NOMO-1 (cell line): ENCODE measurements around the gene TGM6.
"Not testable (repeated sequence)": the region's sequence is repeated elsewhere in the genome, so short reads cannot be mapped to it uniquely, and the experiment has no call there.

ENCODE experiments used
- DNase-seq, 2 experiments: peaks; one replicate each; lab custom pipeline; 2025; ENCODE audit not compliant: unreplicated experiment in 2 of 2; lab: John Stamatoyannopoulos, UW

TGM6 gene

DNA sequence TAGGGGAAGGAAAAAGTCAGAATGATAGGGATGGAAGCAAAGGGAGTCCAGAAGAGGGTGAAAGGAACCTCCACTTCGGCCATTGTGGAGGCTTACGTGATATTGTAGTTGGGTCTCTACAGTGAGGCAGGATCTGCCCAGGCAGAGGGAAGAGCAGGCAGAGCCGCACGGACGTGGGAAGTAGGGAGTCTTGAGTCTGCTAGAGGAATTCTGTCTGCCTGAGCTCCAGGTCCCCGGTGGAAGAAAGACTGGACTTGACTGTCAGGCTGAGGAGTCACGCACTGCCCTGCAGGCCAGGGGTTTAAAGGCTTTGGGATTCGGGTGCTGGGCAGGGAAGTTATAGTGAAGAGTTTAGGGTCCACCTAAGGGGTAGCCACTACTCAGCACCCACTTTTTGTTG, 16.4 kb downstream of the TGM6 start:
- DNase-seq = no peak

DNA sequence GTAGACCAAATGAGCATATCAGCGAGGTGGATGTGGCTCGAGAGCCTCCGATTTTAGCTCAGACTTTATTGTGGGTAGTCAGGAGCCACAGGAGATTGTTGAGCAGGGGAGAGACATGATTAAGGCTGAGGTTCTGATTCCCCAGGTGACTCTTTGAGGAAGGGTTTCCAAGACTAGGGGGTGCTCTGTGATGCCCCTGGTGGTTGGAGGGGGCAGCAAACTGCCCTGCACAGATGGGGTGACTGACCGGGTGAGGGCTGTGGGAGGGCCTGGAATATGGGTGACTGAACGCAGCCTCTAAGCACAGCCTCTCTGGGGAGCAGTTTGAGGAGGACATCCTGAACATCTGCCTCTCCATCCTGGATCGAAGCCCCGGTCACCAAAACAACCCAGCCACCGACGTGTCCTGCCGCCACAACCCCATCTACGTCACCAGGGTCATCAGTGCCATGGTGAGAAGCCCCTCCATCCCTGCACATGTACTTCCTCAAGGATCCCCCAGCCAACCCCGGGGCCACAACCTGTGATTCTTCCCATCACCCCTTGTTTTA, 17.0 kb downstream of the TGM6 start:
- DNase-seq = no peak

DNA sequence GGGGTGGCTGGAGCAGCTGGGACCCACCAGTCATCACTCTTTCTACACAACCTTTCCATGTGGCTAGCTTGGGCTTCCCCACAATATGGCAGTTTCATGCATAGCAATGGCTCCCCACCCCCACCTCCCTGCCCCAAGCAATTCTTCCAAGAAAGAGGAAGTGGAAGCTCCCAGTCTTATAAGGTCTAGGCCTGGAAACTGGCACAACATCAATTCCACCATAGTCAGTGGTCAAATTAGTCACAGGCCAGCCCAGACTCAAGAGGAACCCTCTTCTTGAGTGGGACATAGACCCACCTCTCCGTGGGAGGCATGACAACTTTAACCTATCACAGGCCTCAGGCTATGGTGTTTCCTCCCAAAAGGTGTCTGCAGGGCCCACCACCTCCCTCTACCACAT, 17.7 kb downstream of the TGM6 start:
- DNase-seq = peak; percentile 40 to 47

DNA sequence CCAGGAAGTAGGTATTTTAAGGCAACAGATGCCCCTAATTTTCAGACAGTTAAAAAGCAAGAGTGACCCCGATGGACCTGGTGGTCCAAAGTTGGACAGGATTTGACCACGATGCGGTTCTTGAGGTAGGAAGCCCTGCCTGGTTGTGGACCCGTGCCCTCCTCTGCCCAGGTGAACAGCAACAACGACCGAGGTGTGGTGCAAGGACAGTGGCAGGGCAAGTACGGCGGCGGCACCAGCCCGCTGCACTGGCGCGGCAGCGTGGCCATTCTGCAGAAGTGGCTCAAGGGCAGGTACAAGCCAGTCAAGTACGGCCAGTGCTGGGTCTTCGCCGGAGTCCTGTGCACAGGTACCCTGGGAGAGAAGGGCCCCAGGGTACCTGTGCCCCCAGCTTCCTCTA, 18.7 kb downstream of the TGM6 start:
- no peak for DNase-seq

DNA sequence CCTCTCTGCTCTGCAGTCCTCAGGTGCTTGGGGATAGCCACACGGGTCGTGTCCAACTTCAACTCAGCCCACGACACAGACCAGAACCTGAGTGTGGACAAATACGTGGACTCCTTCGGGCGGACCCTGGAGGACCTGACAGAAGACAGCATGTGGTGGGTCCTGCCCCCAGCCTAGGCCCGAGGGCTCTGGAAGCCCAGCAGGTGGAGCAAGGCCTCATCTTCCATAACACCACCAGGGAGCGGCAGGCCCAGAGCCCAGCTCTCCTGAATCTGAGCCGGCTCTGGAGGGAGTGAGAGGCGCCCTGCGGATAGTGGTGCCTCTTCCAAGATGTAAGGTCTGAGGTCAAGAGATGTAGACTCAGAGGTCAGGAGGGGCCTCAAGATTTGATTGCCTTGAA, 19.6 kb downstream of the TGM6 start:
- DNase-seq = no peak

DNA sequence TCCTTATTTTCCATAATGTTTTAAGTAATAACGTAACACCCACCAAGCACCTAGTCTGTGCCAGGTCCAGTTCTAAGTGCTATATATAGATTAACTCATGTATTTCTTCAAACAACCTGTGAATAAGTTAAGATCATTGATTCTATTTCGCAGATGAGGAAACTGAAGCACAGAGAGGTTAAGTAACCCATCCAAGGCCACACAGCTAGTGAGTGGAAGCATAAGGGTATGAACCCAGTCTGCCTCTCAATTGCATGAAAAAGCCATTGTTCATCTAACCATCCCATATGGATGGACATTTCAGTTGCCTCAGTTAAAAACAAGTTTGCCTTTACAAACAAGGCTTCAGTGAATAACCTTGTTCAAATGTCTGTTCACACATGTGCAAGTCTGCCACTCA, 20.8 kb downstream of the TGM6 start:
- DNase-seq = no peak

DNA sequence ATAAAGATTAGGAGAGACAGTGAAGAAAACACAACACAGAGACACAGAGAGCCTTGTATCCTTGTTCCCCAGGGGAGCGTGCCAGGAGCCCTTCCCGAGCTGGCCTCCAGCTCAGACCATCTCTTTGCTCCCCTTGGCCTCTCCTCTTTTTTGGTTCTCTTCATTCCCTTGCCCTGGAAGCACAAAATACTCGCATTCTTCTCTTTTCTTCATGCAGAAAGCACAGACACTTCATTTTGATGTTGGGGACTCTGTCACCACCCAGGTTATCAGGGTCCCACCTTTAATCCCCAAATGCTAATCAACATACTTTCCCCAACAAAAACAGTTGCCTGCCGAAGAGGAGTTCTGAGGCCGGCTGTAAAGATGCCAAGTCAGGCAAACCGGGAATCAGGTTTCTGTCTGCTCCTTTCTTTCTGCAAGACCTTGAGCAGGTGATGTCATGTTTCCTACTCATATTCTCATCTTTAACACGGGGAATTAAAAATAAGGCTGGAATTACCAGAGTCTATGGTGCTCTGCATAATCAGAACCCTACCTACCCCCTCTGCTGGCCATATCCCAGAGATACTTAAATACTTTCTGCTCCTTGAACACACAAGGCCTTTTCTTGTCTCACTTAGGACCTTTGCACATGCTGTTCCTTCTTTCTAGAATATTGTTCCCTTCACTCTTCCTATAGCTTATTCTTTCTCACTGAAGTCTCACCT, 21.7 kb downstream of the TGM6 start:
- DNase-seq = peak in 1 of 2 experiments; percentile 2

DNA sequence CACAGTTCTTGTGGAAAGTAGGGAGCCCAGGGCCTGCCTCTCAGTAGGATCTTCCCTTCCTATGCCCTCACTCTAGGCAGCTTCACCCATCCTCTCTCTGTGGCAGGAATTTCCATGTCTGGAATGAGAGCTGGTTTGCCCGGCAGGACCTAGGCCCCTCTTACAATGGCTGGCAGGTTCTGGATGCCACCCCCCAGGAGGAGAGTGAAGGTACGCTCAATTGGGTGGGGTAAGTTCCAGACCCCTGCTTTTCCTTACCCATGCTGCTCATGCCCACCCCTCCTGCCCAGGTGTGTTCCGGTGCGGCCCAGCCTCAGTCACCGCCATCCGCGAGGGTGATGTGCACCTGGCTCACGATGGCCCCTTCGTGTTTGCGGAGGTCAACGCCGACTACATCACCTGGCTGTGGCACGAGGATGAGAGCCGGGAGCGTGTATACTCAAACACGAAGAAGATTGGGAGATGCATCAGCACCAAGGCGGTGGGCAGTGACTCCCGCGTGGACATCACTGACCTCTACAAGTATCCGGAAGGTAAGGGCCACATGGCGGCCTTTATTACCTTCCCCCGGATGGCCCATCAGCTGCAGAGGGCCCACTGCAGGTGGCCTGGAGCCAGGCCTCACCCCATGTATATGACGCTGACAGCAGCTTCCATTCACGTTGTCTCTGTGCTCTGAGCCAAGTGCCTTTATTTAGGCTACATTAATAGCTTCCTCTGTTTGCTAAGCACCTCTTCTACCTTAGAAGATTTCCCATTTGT, 22.8 kb downstream of the TGM6 start:
- DNase-seq = no peak

DNA sequence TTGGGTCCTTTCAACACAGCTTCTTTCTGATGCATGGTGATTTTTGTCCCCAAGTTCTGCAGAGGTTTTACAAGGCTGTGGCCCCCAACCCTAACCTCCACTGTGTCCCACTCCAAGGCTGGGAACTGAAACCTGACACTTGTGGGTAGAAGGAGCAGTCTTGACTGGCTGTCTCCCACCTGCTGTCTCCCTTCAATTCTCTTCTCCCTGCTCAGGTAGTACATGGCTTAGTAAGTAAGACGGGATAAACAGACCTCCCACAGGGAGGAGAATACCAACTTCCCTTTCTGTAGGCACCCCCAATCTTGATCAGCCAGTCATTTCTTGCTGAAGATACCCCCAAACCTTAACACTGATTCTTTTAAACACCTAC, 25.0 kb downstream of the TGM6 start:
- no peak for DNase-seq

DNA sequence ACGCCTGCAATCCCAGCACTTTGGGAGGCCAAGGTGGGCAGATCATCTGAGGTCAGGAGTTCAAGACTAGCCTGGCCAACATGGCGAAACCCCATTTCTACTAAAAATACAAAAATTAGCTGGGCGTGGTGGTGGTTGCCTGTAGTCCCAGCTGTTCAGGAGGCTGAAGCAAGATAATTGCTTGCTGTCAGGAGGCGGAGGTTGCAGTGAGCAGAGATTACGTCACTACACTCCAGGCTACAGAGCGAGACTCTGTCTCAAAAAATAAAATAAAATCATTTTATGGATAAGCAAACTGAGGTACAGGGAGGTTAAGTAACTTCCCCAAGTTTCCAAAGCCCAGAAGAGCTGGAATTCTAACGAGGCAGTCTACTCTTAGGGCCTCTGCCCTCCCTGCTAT, 26.7 kb downstream of the TGM6 start:
- DNase-seq = not testable (repeated sequence)

DNA sequence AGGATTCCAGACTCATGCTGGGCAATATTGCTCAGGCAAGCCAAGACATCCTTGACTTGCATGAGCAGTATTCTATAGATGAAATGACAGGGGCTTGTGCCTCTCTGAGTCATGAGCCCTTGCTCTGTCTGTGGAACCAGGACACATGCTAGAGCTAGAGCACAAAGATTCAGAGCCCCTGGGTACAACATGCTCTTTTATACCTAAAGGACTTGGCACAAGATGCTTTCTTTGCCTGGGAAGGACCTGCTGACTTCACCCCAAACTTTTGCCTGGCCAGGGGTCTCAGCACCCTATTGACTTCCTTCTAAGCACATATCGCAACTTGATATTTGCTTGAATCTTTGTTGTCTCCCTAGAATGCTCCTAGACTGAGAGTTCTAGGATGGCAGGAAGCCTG, 27.4 kb downstream of the TGM6 start:
- no peak for DNase-seq

DNA sequence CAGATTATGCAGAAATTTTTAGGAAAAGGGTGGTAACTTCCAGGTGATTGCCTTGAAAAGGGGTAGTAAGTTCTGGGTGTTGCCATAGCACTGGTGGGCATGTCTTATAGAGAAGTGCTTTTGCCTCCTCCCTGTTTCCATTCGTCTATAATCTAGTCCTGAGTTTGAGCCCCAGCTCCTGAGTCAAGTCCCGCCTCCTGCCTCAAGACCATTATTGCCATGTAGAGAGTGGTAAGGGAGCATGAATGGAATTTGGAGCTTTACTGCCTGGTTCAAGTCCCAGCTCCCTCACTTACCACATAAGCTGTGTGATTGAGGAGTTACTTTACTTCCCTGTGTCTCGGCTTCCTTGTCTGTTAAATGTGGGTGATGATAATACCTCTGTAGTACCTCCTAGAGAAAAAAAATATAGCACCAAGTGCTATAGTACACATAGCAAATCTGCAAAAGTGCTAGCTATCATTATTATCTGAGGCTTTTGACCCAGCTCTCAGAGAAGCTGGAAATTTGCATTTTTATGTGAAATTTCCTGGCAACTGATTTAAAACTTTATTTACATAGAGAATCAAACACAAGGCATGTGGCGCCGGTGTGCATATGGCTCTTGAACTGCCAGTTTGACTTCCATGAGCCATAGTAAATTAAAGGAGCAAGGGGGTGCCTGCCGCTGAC, 36.0 kb downstream of the TGM6 start:
- DNase-seq = no peak

DNA sequence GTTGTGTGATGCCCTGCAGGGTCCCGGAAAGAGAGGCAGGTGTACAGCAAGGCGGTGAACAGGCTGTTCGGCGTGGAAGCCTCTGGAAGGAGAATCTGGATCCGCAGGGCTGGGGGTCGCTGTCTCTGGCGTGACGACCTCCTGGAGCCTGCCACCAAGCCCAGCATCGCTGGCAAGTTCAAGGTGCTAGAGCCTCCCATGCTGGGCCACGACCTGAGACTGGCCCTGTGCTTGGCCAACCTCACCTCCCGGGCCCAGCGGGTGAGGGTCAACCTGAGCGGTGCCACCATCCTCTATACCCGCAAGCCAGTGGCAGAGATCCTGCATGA, 36.5 kb downstream of the TGM6 start:
- no peak for DNase-seq

DNA sequence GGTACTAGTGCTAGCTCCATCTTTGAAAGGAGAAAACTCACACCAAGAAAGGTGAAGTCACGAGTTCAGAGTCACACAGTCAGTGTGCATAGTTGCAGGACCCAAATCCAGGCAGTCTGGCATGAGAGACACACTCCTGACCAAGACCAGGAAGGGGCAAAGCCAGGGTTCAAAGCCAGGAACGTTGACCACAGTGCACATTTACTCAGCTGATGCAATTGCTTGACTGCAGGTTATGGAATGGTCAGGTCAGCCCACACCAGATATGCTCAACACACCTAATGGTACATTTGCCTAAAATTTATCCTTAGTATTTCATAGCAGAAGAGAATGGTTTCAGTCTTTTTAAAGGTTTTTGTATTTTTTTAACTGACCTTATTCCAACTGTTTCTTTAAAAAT, 37.7 kb downstream of the TGM6 start:
- no peak for DNase-seq

DNA sequence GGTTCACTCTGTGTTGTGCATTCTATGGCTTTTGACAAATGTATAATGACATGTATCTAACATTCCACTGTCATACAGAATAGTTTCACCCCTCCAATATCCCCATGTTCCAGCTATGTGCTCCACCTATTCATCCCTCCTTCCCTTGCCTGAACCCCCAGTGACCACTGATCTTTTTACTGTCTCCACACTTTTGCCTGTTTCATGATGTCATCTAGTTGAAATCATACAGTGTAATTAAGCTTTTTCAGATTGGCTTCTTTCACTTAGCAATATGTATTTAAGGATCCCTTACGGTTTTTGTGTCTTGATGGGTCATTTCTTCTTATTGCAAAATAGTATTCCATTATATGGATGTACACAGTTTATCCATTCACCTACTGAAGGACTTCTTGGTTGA, 39.8 kb downstream of the TGM6 start:
- DNase-seq = no peak

DNA sequence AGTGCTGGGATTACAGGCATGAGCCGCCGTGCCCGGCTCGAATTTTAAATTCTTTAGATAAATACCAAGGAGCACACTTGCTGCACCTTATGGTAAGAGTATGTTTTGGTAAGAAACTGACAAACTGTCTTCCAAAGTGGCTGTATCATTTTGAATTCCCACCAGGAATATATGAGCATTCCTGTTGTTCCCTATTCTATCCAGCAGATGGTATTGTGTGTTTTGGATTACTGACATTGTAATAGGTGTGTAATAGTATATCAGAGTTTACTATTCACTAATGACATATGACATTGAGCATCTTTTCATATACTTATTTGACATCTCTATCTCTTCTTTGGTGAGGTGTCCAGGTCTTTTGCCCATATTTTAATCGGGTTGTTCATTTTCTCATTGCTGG, 40.5 kb downstream of the TGM6 start:
- DNase-seq = no peak

DNA sequence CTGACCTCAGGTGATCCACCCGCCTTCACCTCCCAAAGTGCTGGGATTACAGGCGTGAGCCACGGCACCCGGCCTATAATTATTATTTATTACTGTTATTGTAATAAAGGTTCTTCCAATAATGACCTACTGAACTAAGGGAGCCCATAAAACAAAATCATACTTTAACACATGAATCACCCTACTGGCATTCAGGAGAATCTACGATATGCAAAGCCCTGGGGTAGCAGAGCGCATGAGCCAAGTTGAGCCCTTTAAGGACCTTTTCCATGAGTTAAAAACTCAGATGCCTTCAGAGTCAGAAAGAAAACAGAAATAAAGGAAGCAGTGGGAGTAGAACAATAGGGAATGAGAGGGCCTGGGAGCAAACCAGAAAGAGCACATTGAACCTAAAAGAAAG, 48.4 kb downstream of the TGM6 start:
- DNase-seq = no peak

DNA sequence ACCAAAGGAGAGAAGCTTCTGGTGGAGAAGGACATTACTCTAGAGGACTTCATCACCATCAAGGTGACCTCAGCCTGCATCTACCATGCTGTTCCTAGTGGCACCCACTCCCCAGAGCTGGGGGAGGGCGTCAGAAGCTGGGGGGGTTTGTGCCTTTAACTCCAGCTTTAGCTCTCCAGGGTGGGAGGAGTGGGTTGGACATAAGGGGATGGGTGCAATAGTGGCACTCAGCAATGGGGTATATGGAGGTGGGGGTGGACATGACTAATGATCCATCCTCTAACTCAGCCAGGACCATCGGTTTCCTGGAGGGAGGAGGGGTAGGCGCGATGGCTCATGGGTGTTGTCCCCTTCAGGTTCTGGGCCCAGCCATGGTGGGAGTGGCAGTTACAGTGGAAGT, 49.8 kb downstream of the TGM6 start:
- DNase-seq = no peak

DNA sequence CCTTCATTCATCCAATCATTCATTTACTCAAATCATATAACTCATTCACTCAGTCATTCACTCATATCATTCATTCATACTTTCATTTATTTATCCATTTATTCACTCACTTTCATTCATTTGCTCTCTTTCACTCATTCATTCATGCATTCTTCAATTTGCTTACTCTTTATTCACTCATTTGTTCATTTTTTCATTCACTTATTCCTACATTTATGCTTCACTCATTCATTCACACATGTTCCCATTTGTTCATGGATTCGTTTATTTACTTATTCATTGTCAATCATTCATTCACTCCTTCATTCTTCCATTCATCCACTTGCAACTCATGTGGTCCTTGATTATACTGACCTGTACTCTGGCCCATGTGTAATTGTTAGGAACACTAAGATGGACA, 50.5 kb downstream of the TGM6 start:
- DNase-seq = no peak

DNA sequence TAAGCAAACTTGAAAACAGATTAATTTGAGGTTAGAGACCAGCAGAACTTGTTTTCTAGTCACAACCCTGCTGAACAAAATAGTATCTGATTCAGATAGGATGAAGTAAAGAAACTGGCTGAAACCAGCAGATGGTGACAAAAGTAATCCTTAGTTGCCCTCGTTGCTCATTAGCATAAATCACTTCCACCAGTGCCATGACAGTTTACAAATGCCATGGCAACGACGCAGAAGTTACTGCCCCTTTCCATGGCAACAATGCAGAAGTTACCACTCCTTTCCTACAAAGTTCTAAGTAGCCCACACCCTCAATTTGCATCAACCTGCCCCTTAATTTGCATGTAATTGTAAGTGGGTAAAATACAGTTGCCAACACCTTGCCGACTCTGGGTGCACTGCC, 66.1 kb downstream of the TGM6 start:
- peak; percentile 14 to 34 for DNase-seq

DNA sequence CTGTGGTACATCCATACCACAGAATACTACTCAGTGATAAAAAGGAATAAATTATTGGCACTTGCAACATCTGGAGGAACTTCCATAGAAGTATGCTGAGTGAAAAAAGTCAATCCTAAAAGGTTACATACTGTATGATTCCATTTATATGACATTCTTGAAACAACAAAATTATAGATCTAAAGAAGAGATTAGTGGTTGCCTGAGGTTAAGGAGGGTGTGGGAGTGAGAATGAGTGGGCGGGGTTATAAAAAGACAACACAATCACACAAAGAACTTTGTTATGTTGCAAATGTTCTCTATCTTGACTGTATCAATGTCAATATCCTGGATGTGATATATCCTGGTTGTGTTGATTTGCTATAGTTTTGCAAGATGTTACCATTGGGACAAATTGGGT, 68.7 kb downstream of the TGM6 start:
- no peak for DNase-seq

DNA sequence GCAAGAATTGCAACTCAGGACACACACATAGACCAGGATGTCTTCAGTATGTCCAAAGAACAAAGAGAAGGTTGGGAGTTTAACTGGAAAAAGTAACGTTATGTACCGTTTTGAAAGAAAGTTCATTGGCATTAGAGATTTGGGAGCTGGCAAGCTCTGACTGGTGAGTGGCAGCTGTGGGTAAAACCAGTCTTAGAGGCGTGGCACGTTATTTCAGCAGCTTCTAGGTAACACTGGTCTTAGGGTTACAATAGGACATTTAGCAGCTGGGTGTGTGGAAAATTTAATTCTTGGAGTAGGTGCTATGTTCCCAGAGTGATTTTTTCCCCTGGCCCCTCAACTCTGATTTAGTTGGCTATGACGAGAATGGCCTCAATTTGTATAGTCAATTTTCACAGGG, 70.7 kb downstream of the TGM6 start:
- no peak for DNase-seq
